Endothelial cell (in vitro differentiated cells): Measurements from ENCODE around the gene SIL1. TPM values are rescaled to one million over a fixed set of nuclear protein-coding genes. Genes with fewer than 3 reads are reported as not detected.

Experiments used
- DNase-seq: peaks from one replicate; pipeline ENCODE4 v3.0.0; 2021; ENCODE audit warnings: low spot score
- H3K27ac Mint-ChIP-seq: one replicate; pipeline ENCODE4 v1.8.0; 2021; ENCODE audit warnings: mixed read lengths, inconsistent platforms; ENCODE audit not compliant: unreplicated experiment
- H3K27me3 Mint-ChIP-seq: one replicate; pipeline ENCODE4 v1.8.0; 2021; ENCODE audit warnings: mild to moderate bottlenecking, moderate library complexity, mixed read lengths, inconsistent platforms; ENCODE audit not compliant: unreplicated experiment
- H3K36me3 Mint-ChIP-seq: one replicate; pipeline ENCODE4 v1.8.0; 2021; ENCODE audit warnings: mild to moderate bottlenecking, low read depth, mixed read lengths, inconsistent platforms; ENCODE audit not compliant: unreplicated experiment
- H3K4me1 Mint-ChIP-seq: one replicate; pipeline ENCODE4 v1.8.0; 2021; ENCODE audit warnings: mild to moderate bottlenecking, mixed read lengths, inconsistent platforms; ENCODE audit not compliant: unreplicated experiment
- H3K4me3 Mint-ChIP-seq: one replicate; pipeline ENCODE4 v1.8.0; 2021; ENCODE audit warnings: mild to moderate bottlenecking, mixed read lengths, inconsistent platforms; ENCODE audit not compliant: unreplicated experiment
- H3K9me3 Mint-ChIP-seq: one replicate; pipeline ENCODE4 v1.8.0; 2021; ENCODE audit warnings: mixed read lengths, inconsistent platforms; ENCODE audit not compliant: unreplicated experiment
- total RNA-seq: library from RNA; stranded (reverse); fragmentation: NEBNext Ultra II Directional; extraction: Animal tissue kit (Norgen Biotek cat#: 25700); gene quantifications from one replicate; pipeline ENCODE4 v1.2.1, GENCODE V29; 2021; ENCODE audit not compliant: unreplicated experiment
- TF ChIP-seq, protein P1 (sequence below): fragments of 200-600 bp; sonication (generic); IDR thresholded peaks from one replicate; pipeline ENCODE4 v1.5.0; 2021; ENCODE audit warnings: antibody characterized with exemption; ENCODE audit not compliant: unreplicated experiment

Gene SIL1
- total RNA-seq, 1 donor from 2014 or later: 35.6 TPM

- TF ChIP-seq, protein P1, sequence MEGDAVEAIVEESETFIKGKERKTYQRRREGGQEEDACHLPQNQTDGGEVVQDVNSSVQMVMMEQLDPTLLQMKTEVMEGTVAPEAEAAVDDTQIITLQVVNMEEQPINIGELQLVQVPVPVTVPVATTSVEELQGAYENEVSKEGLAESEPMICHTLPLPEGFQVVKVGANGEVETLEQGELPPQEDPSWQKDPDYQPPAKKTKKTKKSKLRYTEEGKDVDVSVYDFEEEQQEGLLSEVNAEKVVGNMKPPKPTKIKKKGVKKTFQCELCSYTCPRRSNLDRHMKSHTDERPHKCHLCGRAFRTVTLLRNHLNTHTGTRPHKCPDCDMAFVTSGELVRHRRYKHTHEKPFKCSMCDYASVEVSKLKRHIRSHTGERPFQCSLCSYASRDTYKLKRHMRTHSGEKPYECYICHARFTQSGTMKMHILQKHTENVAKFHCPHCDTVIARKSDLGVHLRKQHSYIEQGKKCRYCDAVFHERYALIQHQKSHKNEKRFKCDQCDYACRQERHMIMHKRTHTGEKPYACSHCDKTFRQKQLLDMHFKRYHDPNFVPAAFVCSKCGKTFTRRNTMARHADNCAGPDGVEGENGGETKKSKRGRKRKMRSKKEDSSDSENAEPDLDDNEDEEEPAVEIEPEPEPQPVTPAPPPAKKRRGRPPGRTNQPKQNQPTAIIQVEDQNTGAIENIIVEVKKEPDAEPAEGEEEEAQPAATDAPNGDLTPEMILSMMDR: no peak
- Mint-ChIP-seq H3K27ac (no peak overlapping the region), H3K9me3 (no peaks in the 10 kb centered on the region), H3K27me3 (peaks cover 28% of the 10 kb centered on the region), H3K4me1 (peaks cover 31% of the 10 kb centered on the region), H3K4me3 (peak overlapping the region; percentile 51), H3K36me3 (peaks cover 74% of the 10 kb centered on the region)
- DNase-seq: no peak
Observed at GRCh38 chr5:138932171-138932810, 265.9 kb downstream of the SIL1 start.

DNA sequence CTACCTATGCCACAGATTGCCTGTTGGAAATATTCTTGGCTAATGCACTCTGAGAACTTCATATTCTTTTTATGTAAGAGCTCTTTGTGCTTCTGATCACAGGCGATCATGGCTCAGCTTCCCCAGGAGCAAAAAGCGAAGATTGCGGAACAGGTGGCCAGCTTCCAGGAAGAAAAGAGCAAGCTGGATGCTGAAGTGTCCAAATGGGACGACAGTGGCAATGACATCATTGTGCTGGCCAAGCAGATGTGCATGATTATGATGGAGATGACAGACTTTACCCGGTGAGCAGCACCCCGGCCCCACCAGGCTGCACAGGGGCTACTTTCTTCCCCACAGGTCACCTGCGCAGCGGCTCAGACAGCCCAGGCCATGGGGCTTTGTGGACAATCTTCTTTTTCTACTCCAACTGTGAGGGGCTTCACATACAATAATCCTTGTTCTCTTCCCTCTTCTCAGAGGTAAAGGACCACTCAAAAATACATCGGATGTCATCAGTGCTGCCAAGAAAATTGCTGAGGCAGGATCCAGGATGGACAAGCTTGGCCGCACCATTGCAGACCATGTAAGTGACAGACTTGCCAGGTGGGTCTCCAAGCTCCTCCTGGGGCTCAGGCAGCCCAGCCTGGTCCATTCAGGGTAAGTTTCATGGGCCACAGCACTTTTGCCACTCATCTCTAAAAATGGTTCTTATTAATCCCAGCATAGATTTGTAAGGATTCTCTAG lies 267.6 kb downstream of the SIL1 start:
- H3K27me3 Mint-ChIP-seq: peaks cover 25% of the 10 kb centered on the region
- H3K27ac Mint-ChIP-seq: no peak overlapping the region
- peak overlapping the region; percentile 65 for H3K4me3 Mint-ChIP-seq
- DNase-seq: no peak
- no peaks in the 10 kb centered on the region for H3K9me3 Mint-ChIP-seq
- H3K4me1 Mint-ChIP-seq: peaks cover 19% of the 10 kb centered on the region
- TF ChIP-seq, protein P1: no peak
- peaks cover 80% of the 10 kb centered on the region for H3K36me3 Mint-ChIP-seq

- peak overlapping the region; percentile 50 for H3K27ac Mint-ChIP-seq
- H3K27me3 Mint-ChIP-seq: peaks cover 23% of the 10 kb centered on the region
- TF ChIP-seq, protein P1: no peak
- H3K4me3 Mint-ChIP-seq: peak overlapping the region; percentile 65
- no peak for DNase-seq
- H3K4me1 Mint-ChIP-seq: peaks cover 12% of the 10 kb centered on the region
- no peaks in the 10 kb centered on the region for H3K9me3 Mint-ChIP-seq
- peaks cover 79% of the 10 kb centered on the region for H3K36me3 Mint-ChIP-seq
Observed at GRCh38 chr5:138929571-138929955, 268.6 kb downstream of the SIL1 start.

GRCh38 chr5:138927979-138928378 lies 270.2 kb downstream of the SIL1 start:
- peaks cover 74% of the 10 kb centered on the region for H3K36me3 Mint-ChIP-seq
- TF ChIP-seq, protein P1: no peak
- no peak for DNase-seq
- peaks cover 22% of the 10 kb centered on the region for H3K27me3 Mint-ChIP-seq
- no peaks in the 10 kb centered on the region for H3K9me3 Mint-ChIP-seq
- H3K27ac Mint-ChIP-seq: no peak overlapping the region
- peaks cover 12% of the 10 kb centered on the region for H3K4me1 Mint-ChIP-seq
- H3K4me3 Mint-ChIP-seq: no peak overlapping the region

DNA sequence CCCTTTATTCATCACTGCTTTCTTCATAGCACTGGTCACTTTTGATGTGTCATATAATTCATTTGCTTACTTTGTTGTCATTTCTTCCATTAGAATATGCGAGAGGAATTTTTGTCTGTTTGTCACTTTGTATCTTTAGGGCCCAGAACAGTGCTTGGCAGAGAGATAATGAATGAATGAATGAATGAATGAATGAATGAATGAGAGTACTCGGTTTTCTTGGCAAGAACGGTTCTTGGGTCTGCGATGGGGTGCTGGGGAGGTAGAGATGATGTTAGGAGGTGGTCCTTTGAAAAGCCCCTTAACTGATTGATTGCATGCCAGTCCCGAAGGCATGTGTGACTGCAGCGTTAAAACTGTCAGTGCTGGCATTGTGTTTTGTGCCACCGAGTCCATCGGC lies 270.6 kb downstream of the SIL1 start:
- TF ChIP-seq, protein P1: no peak
- H3K4me1 Mint-ChIP-seq: peaks cover 15% of the 10 kb centered on the region
- peaks cover 22% of the 10 kb centered on the region for H3K27me3 Mint-ChIP-seq
- no peaks in the 10 kb centered on the region for H3K9me3 Mint-ChIP-seq
- H3K27ac Mint-ChIP-seq: peak overlapping the region; percentile 0
- DNase-seq: no peak
- peaks cover 70% of the 10 kb centered on the region for H3K36me3 Mint-ChIP-seq
- peak overlapping the region; percentile 3 for H3K4me3 Mint-ChIP-seq
